GM12878 (cell line): ENCODE results near the gene NAP1L4. TPM values are rescaled to one million over a fixed set of nuclear protein-coding genes. Genes with fewer than 3 reads are reported as not detected.

Experiments used
- ATAC-seq: fragments of 200-7000 bp; cut with Tn5 transposase; 3 replicates; pipeline ENCODE4 v1.9.1; 2020; ENCODE audit warnings: mild to moderate bottlenecking, moderate library complexity
- BruUV-seq: library from RNA; stranded (reverse); fragments of 400-500 nt; replicated peaks from 2 replicates; lab custom pipeline; 2021; lab: Mats Ljungman, UMichigan
- CTCF ChIA-PET: fragments of 300-600 bp; sonication (Branson Sonifier 250); formaldehyde crosslinking; extraction: SDS; loops from one replicate; lab custom pipeline; 2021; ENCODE audit warnings: inconsistent platforms; lab: Yijun Ruan, JAX
- POLR2A ChIA-PET: fragments of 350-600 bp; formaldehyde crosslinking; extraction: SDS; loops from one replicate; lab custom pipeline; 2021; ENCODE audit warnings: inconsistent platforms; lab: Charles Lee
- RAD21 ChIA-PET: fragments of 300-600 bp; sonication (Branson Sonifier 250); formaldehyde crosslinking; loops from one replicate; lab custom pipeline; 2023; ENCODE audit warnings: antibody characterized with exemption; ENCODE audit not compliant: unreplicated experiment; lab: Charles Lee
- SMC1A ChIA-PET: fragments of 300-600 bp; sonication (Branson Sonifier 250); formaldehyde crosslinking; loops from one replicate; lab custom pipeline; 2023; ENCODE audit not compliant: unreplicated experiment, uncharacterized antibody; lab: Charles Lee
- DNase-seq: peaks from one replicate; pipeline ENCODE4 v3.0.0-alpha.2; 2011; ENCODE audit warnings: low read depth, low spot score
- FAIRE-seq: peaks from 3 replicates; lab custom pipeline; 2011; peaks lifted over from hg19 to GRCh38; lab: Jason Lieb, UNC
- H2AFZ ChIP-seq: 2 replicates; pipeline ENCODE4 v1.6.0; 2011; ENCODE audit warnings: low read depth, low read length, control low read depth; ENCODE audit not compliant: control insufficient read depth
- H3K27ac ChIP-seq: 2 replicates; pipeline ENCODE4 v1.5.1; 2011; ENCODE audit warnings: control low read depth; ENCODE audit not compliant: control insufficient read depth, insufficient read depth
- H3K27me3 ChIP-seq, 2 experiments: replicated peaks in 1 of 2; 2 replicates each; pipeline versions ENCODE4 v1.6.0 to v1.6.1; 2011; ENCODE audit warnings: low read length in 1 of 2; ENCODE audit not compliant: control insufficient read depth in 2 of 2, insufficient read depth in 2 of 2
- H3K36me3 ChIP-seq, 2 experiments: 2 replicates each; pipeline ENCODE4 v1.5.1; 2011; ENCODE audit warnings: low read length in 1 of 2; ENCODE audit not compliant: control insufficient read depth in 2 of 2, insufficient read depth in 2 of 2
- H3K4me1 ChIP-seq: 2 replicates; pipeline ENCODE4 v1.6.1; 2011; ENCODE audit warnings: mild to moderate bottlenecking, low read length, moderate library complexity, mixed read lengths; ENCODE audit not compliant: control insufficient read depth, insufficient read depth
- H3K4me2 ChIP-seq: 2 replicates; pipeline ENCODE4 v1.6.0; 2011; ENCODE audit warnings: control low read depth; ENCODE audit not compliant: control insufficient read depth, insufficient read depth
- H3K4me3 ChIP-seq: fragments of 200-600 bp; sonication (generic); 2 replicates; pipeline ENCODE4 v1.5.1; 2016
- H3K79me2 ChIP-seq: 2 replicates; pipeline ENCODE4 v1.6.0; 2011; ENCODE audit warnings: low read length; ENCODE audit not compliant: control insufficient read depth, insufficient read depth
- H3K9ac ChIP-seq: 2 replicates; pipeline ENCODE4 v1.8.0; 2011; ENCODE audit warnings: low read length, control low read depth, mixed read lengths; ENCODE audit not compliant: control insufficient read depth, insufficient read depth
- H3K9me3 ChIP-seq: replicated peaks from 3 replicates; pipeline ENCODE4 v1.5.1; 2011; ENCODE audit warnings: mild to moderate bottlenecking, low read length; ENCODE audit not compliant: control insufficient read depth, insufficient read depth
- H4K20me1 ChIP-seq: 2 replicates; pipeline ENCODE4 v1.6.0; 2011; ENCODE audit not compliant: control insufficient read depth, insufficient read depth
- CREB1 ChIP-seq: IDR thresholded peaks from 2 replicates; pipeline ENCODE4 v1.6.1; 2012; ENCODE audit warnings: low read depth, mild to moderate bottlenecking, inconsistent platforms
- CTCF ChIP-seq, 3 experiments: IDR thresholded peaks in 2 of 3; conservative IDR thresholded peaks in 1 of 3; 2 replicates each; pipeline ENCODE4 v1.5.1; 2011; ENCODE audit warnings: low read depth in 3 of 3, low read length in 3 of 3, mild to moderate bottlenecking in 3 of 3, control low read depth in 2 of 3, moderate library complexity in 2 of 3, inconsistent platforms in 1 of 3, mixed read lengths in 1 of 3; ENCODE audit not compliant: control insufficient read depth in 2 of 3, insufficient read depth in 1 of 3; ENCODE audit errors: extremely low read depth in 1 of 3
- HCFC1 ChIP-seq: fragments of 150-350 bp; IDR thresholded peaks from 2 replicates; pipeline ENCODE4 v1.6.1; 2014; ENCODE audit warnings: low read length
- NBN ChIP-seq: fragments of 450-650 bp; IDR thresholded peaks from 2 replicates; pipeline ENCODE4 v1.6.1; 2016
- NFXL1 ChIP-seq: fragments of 450-650 bp; IDR thresholded peaks from 2 replicates; pipeline ENCODE4 v1.6.1; 2017; ENCODE audit warnings: antibody characterized with exemption, mild to moderate bottlenecking, borderline replicate concordance
- ZBED1 ChIP-seq: IDR thresholded peaks from 2 replicates; pipeline ENCODE4 v1.6.1; 2016; ENCODE audit warnings: borderline replicate concordance
- WGBS: methylation state at CpG from one replicate; pipeline ENCODE4 v1.1.6; 2016; ENCODE audit warnings: low lambda C conversion rate; ENCODE audit not compliant: insufficient replicate concordance, insufficient coverage; ENCODE audit errors: missing lambda C conversion rate; 5-methylcytosine and 5-hydroxymethylcytosine counted together
- in situ Hi-C: fragments of 300-500 bp; cut with MboI; formaldehyde crosslinking; loops from 9 replicates; pipeline ENCODE4 v1.14.3; 2018; ENCODE audit warnings: mixed read lengths
- intact Hi-C: fragments of 100-400 bp; cut with micrococcal nuclease; formaldehyde crosslinking; loops from one replicate; pipeline ENCODE4 v1.14.2; 2022; ENCODE audit not compliant: unreplicated experiment
- polyA plus RNA-seq, 11 experiments: library from polyadenylated mRNA; depleted of rRNA in 4 of 11; unstranded in 6 of 11; stranded (reverse) in 5 of 11; fragments of >200 nt; fragmentation: Nextera tagmentation in 4 of 11; fragmentation: Illumina TruSeq in 1 of 11; extraction: Ambion mirVana in 4 of 11; extraction: Trizol in 1 of 11; gene quantifications; 1 replicate in 1 of 11; 2 replicates in 10 of 11; pipeline versions ENCODE4 v1.2.1 to v1.2.3, GENCODE V29; 2011 to 2016; ENCODE audit warnings: inconsistent platforms in 2 of 11, missing spikeins in 2 of 11, low read depth in 1 of 11
- total RNA-seq, 4 experiments: library from RNA; depleted of rRNA in 3 of 4; stranded (reverse); fragments of >200 nt in 3 of 4; fragmentation: Illumina TruSeq in 1 of 4; extraction: Trizol in 1 of 4; gene quantifications; 2 replicates each; pipeline versions ENCODE4 v1.2.1 to v1.2.3, GENCODE V29; 2013 to 2021
- TF ChIP-seq, protein P1 (sequence below): fragments of 450-650 bp; formaldehyde crosslinking; IDR thresholded peaks from 2 replicates; pipeline ENCODE4 v1.4.0; 2022; ENCODE audit warnings: mild to moderate bottlenecking, moderate library complexity
- TF ChIP-seq, protein P2 (sequence below): fragments of 450-650 bp; IDR thresholded peaks from 2 replicates; pipeline ENCODE4 v1.6.1; 2017; ENCODE audit warnings: mild to moderate bottlenecking, moderate library complexity
- TF ChIP-seq, protein P3 (sequence below): IDR thresholded peaks from 2 replicates; pipeline ENCODE4 v1.6.1; 2012; ENCODE audit warnings: low read depth, low read length, improper control_type of control experiment

NAP1L4 gene
- total and polyA plus RNA-seq, 10 of the 15 experiments (the other 5 are each of a cell fraction or from before 2014, with no cell fraction given): 24.8 to 198 (median 114) TPM

GRCh38 chr11:2983908-2984307 is 8.2 kb downstream of the NAP1L4 start (continued):
- TF ChIP-seq CTCF (IDR thresholded peaks at IDR 0.05 in 2 of 3, conservative IDR thresholded peaks at IDR 0.05 in 1 of 3; ENCODE audit: control insufficient read depth in 2 of 3, extremely low read depth in 1 of 3, insufficient read depth in 1 of 3, low read depth in 3 of 3, low read length in 3 of 3): no peak
- no peak for TF ChIP-seq ZBED1
- TF ChIP-seq NBN: no peak
- TF ChIP-seq, protein P1, sequence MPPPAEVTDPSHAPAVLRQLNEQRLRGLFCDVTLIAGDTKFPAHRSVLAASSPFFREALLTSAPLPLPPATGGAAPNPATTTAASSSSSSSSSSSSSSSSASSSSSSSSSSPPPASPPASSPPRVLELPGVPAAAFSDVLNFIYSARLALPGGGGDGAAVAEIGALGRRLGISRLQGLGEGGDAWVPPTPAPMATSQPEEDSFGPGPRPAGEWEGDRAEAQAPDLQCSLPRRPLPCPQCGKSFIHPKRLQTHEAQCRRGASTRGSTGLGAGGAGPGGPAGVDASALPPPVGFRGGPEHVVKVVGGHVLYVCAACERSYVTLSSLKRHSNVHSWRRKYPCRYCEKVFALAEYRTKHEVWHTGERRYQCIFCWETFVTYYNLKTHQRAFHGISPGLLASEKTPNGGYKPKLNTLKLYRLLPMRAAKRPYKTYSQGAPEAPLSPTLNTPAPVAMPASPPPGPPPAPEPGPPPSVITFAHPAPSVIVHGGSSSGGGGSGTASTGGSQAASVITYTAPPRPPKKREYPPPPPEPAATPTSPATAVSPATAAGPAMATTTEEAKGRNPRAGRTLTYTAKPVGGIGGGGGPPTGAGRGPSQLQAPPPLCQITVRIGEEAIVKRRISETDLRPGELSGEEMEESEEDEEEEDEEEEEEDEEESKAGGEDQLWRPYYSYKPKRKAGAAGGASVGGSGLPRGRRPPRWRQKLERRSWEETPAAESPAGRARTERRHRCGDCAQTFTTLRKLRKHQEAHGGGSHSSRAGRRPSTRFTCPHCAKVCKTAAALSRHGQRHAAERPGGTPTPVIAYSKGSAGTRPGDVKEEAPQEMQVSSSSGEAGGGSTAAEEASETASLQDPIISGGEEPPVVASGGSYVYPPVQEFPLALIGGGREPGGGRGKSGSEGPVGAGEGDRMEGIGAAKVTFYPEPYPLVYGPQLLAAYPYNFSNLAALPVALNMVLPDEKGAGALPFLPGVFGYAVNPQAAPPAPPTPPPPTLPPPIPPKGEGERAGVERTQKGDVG (CRISPR knock-in tag): no peak

DNA sequence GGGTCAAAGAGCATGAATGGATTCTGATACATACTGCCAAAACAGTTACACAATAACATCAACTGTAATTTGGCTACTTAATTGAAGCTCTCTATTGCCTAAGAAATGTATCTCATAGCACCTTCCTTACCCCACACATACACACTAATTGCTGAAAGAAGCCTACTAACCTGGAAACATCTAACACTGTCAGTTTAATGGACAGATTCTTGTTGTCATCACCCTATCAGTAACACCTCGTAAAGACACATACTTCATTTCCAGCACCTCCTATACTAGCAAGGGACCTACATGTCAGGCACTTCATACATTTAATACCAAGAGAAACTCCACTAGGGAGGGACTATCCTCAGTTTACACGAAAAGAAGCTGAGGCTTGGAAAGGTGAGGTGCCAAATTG is 9.9 kb downstream of the NAP1L4 start:
- Histone ChIP-seq H3K4me2 (no peak overlapping the region), H3K4me1 (no peaks in the 10 kb centered on the region; the same call in 1 of the 2 replicates), H3K27ac (no peak overlapping the region), H4K20me1 (no peaks in the 10 kb centered on the region), H3K36me3 (peaks cover 2 to 9% of the 10 kb centered on the region in 2 experiments; a peak in 3 of 4 replicates), H3K4me3 (no peak overlapping the region), H2AFZ (no peak overlapping the region), H3K79me2 (peaks cover 74% of the 10 kb centered on the region), H3K9me3 (no peaks in the 10 kb centered on the region), H3K9ac (no peak overlapping the region), H3K27me3 (no peaks in the 10 kb centered on the region)
- no peak for DNase-seq
- in situ Hi-C loops: no loop called here
- intact Hi-C loops: no loop called here
- ATAC-seq: no peak
- WGBS: 26% methylated on average over 2 of the region's 2 CpGs
- POLR2A ChIA-PET: no interaction called here
- BruUV-seq: no TSS peak
- SMC1A ChIA-PET: no interaction called here
- RAD21 ChIA-PET: no interaction called here
- CTCF ChIA-PET: interaction anchor here (1.5 to 1.9 kb wide), 3 partner anchors 7 to 89 kb away, joined by 3 to 8 read pairs (median 5); no protein-coding TSS in a partner anchor
- FAIRE-seq: no peak
- TF ChIP-seq CREB1: no peak
- TF ChIP-seq, protein P2, sequence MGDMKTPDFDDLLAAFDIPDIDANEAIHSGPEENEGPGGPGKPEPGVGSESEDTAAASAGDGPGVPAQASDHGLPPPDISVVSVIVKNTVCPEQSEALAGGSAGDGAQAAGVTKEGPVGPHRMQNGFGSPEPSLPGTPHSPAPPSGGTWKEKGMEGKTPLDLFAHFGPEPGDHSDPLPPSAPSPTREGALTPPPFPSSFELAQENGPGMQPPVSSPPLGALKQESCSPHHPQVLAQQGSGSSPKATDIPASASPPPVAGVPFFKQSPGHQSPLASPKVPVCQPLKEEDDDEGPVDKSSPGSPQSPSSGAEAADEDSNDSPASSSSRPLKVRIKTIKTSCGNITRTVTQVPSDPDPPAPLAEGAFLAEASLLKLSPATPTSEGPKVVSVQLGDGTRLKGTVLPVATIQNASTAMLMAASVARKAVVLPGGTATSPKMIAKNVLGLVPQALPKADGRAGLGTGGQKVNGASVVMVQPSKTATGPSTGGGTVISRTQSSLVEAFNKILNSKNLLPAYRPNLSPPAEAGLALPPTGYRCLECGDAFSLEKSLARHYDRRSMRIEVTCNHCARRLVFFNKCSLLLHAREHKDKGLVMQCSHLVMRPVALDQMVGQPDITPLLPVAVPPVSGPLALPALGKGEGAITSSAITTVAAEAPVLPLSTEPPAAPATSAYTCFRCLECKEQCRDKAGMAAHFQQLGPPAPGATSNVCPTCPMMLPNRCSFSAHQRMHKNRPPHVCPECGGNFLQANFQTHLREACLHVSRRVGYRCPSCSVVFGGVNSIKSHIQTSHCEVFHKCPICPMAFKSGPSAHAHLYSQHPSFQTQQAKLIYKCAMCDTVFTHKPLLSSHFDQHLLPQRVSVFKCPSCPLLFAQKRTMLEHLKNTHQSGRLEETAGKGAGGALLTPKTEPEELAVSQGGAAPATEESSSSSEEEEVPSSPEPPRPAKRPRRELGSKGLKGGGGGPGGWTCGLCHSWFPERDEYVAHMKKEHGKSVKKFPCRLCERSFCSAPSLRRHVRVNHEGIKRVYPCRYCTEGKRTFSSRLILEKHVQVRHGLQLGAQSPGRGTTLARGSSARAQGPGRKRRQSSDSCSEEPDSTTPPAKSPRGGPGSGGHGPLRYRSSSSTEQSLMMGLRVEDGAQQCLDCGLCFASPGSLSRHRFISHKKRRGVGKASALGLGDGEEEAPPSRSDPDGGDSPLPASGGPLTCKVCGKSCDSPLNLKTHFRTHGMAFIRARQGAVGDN: no peak
- TF ChIP-seq, protein P3, sequence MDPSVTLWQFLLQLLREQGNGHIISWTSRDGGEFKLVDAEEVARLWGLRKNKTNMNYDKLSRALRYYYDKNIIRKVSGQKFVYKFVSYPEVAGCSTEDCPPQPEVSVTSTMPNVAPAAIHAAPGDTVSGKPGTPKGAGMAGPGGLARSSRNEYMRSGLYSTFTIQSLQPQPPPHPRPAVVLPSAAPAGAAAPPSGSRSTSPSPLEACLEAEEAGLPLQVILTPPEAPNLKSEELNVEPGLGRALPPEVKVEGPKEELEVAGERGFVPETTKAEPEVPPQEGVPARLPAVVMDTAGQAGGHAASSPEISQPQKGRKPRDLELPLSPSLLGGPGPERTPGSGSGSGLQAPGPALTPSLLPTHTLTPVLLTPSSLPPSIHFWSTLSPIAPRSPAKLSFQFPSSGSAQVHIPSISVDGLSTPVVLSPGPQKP: no peak
- no peak for TF ChIP-seq NFXL1
- no peak for TF ChIP-seq HCFC1
